Measurements from ENCODE around the gene CD2.

DNA sequence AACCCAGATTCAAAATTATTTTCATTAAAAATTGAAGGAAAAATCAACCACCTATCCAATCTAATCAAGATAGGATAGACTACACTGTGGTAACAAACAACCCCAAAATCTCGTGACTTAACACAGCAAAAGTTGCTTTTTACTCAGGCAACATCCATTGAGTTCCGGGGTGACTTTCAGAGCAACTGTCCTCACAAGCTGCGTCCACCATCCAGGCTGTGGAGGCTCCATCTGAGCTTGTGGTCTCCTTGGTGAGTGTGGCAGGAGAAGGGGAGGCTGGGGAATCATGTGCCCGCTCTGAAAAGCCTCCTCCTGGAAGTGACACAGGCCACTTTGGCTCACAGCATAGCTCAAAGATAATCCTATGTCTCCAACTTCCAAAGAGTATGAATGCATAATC lies 52.4 kb downstream of the CD2 start:
- TF ChIP-seq, protein P1, sequence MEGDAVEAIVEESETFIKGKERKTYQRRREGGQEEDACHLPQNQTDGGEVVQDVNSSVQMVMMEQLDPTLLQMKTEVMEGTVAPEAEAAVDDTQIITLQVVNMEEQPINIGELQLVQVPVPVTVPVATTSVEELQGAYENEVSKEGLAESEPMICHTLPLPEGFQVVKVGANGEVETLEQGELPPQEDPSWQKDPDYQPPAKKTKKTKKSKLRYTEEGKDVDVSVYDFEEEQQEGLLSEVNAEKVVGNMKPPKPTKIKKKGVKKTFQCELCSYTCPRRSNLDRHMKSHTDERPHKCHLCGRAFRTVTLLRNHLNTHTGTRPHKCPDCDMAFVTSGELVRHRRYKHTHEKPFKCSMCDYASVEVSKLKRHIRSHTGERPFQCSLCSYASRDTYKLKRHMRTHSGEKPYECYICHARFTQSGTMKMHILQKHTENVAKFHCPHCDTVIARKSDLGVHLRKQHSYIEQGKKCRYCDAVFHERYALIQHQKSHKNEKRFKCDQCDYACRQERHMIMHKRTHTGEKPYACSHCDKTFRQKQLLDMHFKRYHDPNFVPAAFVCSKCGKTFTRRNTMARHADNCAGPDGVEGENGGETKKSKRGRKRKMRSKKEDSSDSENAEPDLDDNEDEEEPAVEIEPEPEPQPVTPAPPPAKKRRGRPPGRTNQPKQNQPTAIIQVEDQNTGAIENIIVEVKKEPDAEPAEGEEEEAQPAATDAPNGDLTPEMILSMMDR (conservative IDR thresholded peaks at IDR 0.05; ENCODE audit: low read depth, low read length) = no peak
- no peak for TF ChIP-seq EZH2 (IDR thresholded peaks at IDR 0.05; ENCODE audit: borderline replicate concordance, low read depth, low read length, poor library complexity, severe bottlenecking)

All from A673 (cell line).